NAMALWA (cell line): Measurements from ENCODE around the gene PDYN.

Experiments
- DNase-seq: peaks from one replicate; pipeline ENCODE4 v3.0.0-alpha.2; 2015; ENCODE audit warnings: low spot score

Gene PDYN

DNA sequence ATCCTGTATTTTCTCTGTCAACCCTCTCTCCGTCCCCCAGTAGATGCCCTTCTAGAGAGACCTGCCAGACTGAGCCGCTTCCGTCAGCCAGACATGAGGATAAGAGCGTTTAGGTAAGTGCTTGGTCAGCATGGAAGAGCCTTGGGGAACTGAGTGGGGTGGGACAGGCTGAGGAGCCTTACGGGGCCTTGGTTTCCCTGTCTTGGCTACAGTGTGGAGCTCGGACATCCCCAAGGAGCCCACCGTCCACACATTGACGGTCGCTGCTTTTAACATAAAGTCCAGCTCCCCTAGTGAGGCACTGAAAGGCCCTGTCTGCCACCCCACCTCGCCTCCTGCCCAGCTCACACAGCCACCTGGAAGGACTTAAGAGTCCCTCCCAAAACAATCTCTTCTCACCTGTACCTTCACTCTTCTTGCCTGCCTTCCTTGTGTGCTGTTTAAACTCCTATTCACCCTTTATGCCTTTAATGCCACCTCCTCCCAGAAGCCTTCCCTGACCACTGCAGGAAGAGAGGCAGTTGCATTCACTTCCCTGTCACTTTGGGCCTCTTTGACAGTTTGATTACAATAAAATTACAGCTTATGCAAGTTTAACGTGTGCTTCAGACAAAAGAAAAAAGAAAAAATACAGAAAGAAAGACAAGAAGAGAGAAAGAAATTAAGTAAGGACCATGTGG is 42.3 kb downstream of the PDYN start:
- DNase-seq: no peak

DNA sequence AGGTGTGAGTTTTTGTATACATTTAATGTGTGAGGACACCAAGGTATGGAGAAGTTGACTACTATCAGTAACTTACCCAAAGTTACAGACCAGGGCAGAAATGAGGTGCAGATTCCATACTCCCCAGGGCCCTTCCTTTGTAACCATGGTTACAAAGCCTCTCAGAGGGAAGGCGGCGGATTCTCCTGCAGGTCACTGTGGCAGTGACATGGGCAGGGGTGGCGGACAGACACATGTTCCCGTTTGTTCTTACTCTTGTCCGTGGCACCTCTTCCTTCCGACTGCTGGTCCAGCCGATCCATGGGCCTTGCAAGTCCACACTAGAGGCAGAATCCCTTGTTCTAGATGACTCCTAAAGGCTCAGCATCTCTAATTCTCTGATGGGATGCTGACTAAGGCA is 43.0 kb downstream of the PDYN start:
- DNase-seq: no peak

DNA sequence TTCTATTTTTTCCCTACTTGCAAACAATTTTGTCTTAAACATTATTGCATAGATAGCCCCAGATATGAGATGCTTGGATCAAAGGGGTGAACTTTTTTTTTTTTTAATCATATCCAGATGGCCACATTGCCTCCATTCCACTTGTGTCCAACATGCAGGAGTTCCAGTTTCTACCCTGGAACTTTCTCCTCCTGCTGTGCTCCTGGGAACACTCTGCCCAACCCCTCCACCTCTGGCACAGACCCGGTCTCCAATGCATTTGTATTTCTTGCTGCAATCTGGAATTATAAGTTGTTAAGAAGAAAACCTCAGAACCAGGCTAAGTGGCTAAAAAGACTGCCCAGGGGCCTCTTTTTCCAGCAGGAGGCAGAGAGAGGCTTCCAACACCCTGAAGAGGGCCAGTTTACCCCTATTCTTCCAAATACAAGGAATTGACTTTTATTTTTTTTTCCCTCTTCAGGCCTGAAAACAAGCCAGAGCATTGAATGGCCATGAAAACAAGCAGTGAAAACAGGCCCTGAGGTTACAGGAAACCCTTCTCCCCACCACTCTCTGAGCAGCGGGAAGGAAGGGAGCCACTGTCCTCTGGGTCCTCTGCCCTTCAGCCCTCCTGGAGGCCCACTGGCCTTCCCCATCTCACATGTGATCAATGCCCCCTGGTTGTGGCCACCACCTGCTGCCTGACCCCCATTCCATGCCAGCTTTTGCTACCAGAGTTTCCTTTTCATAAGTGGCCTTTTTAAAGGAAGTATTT is 44.3 kb downstream of the PDYN start:
- no peak for DNase-seq

DNA sequence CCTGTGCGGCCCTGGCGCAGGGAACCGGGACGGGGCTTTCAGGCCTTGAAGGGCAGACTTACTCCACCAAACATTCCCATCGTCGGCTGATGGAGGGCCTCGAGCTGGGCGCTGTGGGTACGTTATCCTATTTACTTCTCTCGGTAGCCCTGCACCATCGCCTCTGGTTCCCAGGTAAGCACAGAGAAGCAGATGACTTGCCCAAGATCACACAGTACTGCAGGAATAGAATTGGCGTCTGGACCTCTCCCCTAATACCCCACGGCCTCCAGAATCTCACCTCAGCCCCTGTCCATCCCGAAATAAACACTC is 46.4 kb downstream of the PDYN start:
- DNase-seq: no peak

DNA sequence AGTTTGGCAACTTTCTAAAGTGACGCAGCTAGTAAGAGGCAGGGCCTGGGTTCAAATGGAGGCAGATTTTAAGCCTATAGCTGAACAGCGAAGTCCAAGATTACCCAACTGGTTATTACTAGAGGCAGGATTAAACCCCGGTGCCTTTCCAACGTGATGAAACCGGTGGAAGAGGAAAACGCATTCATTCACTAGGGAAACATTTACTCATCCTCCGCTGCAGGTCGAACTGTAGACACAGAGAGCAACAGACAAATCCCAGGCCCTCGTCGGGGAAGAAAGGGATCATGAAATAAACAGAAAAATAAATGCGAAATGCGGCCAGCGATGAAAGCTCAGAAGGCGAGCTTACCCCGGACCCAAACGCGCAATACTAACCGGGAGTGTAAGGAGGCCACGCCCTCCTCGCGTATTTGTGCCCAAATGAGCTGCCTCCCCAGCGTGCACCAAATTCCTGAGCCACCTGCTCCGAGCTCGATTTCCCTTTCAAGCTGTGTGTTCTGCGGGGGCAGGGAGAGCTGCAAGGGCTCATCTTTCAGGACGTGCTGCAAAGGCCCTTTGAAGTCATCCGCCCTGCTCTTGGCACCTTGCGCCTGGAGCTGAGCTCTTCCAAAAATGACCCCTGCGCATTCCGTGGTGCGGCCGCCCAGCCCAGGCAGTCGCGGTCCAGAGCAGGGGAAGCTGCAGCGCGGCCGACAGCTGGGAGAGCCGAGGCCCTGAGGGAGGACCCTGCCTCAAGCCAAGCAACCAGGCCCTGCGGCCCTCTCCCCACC is 46.9 kb downstream of the PDYN start:
- no peak for DNase-seq

DNA sequence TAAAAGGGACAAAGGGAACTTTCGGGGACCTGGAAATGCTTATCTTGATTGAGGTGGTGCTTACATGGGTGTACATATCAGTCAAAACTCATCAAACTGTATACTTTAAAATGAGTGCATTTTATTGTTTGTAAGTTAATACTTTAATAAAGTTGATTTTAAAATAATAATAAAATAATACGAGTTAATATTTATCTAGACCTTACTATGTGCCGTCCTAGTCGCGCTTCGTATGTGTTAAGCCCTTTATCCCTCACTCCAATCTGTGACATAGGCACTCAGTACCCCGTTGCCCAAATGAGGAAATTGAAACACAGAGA is 47.5 kb downstream of the PDYN start:
- no peak for DNase-seq

DNA sequence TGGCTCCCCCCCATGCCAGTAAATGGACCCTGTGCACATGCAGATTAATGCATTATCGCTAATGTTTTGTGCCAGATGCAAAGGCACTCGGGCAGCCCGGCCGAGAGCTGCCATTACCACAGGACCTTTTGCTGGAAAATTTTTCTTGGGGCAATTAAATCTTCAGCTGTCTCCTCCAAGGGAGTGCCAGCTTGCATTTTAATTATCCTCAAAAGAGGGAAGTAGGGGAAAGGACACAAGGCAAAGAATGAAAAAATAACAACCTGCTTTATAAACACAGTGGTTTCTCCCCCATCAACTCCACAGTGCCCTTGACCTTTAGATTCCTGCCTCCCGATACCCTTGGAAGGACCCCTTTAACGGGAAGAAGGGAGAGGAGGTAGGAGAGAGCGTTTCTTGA is 48.2 kb downstream of the PDYN start:
- no peak for DNase-seq

DNA sequence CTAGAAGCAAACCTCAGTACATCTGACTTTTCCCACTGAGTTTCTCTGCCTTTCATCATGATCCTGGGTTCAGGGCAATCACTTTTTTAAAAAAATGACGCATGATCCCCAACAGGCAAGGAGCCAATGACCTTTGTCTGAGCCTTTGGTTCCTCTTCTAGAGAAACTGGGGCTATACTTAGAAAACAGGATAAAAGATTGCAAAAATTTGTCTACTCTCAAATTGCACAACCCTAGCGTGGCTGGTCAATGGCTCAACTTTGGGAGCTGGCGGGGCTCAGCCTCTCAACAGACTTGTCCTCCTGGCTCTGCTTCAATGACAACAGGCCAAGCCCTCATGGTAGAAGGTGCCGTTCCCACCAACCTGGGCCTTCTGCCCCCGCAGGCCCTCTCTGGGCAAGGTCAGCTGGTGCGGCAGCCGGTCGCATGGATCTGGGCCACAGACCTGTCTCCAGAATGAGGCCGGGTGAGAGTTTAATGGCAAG is 48.7 kb downstream of the PDYN start:
- DNase-seq: no peak

DNA sequence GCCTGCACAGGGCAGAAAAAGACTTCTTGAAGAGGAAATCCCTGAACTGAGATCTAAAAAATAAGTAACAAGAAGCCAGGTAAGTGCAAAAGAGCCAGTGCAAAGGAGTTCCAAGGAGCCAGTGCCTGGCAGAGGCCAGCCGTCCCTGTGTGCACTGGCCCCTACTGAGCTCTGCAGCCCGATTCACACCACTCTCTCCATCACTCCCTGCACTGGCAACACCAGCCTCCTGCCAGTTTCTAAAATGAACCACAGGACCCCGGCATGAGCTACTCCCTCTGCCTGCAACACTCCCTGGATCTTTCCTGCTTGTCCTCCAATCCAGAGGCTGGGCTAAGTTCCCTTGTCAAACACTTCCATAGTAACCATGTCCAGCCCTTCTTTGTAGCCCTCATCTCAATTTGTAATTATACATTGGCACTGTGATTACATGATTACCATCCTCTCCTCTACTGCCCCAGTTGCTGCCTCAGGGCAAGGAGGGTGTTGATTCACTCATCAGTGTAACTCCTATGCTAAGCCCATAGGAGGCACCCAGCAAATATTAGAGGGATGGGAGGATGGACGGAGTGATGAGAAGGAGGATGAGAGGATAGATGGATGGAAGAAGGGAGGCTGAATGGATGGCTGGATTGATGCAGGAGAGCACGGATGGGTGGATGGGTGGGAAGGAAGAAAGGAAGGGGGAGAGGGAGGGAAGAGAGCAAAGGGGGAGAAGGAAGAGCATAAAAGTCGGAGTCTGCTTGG is 49.3 kb downstream of the PDYN start:
- DNase-seq: no peak

DNA sequence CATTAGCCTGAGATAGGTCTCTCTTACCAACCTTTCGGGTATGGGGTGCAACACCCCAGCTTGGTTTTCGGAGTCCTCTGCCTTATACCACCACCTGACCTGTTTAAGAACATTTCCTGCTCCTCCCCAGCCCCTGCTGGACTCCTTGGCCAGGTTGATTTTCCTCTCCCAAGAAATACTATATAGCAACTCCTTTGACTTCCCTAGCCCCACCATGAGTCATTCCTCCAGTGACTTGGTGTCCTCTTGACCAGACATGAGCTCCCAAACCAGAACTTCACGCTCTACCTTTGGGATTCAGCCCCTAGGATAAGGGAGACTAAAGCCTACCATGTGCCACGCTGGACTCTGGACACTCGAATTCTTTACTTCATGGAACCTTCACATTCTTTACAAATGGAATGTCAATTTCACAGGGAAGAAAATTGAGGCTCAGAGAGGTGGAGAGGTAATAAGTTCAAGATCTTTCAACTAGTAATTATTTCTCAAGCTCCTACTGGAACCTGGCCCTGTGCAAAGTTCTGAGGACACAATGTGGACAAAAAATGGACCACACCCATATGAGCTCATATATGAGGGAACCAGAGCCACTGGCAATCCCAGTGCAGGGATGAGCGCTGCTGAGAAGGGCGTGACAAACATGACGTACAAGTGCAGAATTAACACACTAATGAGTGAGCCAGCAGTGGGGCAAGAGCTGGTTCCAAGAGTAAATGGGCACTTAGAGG is 50.4 kb downstream of the PDYN start:
- no peak for DNase-seq

DNA sequence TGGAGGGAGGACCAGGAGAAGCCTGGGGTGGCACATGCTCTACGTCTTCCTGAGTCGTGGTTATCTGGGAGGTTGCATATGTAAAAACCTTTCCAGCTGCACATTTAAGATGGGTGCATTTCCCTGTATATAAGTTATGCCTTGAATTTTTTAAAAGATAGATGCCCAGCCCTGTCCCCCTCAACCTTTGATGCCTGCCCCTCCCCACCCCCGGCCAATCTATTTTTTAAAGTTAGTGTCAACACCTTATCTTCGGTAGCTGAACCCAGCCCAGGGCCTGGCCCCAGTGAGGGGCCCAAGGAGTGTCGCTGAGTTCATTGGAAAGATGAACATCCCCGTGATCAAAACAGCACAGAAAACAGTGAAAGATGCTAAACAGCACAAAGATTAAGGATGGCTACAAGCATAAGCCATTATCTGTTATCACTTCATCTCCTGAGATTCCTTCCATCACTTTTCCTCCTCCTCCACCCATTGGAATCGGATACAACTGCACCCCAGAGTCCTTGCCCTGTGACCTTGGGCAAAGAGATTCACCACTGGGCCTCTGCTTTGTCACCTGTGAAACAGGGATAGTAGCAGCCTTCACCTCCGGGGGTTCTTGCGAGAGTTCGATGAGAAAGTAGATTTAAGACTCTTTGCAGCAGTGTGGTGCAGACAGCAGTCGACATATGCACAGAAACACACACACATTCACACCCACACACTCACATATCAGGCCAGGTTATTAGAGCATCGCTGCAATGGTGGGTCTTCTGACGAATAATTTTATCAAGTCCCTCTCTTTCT is 51.2 kb downstream of the PDYN start:
- DNase-seq: no peak

DNA sequence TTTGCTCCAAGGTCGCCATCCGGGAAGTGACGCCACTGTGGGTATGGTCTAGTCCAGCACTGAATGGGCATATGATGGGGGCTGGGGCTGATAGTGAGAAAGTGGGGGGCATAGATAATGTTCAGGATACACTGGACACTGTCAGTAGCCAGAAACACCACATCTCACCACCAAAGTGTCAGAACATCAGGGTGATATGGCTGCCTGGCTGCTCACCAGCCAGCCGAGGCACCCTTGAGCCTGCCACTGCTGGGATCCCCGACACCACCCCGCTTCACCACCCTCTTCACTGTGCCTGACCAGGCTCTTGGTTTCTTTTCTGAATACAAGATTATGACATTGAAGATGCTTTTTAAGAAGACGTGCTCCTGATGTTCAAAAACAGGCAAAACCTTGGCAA is 51.8 kb downstream of the PDYN start:
- no peak for DNase-seq

DNA sequence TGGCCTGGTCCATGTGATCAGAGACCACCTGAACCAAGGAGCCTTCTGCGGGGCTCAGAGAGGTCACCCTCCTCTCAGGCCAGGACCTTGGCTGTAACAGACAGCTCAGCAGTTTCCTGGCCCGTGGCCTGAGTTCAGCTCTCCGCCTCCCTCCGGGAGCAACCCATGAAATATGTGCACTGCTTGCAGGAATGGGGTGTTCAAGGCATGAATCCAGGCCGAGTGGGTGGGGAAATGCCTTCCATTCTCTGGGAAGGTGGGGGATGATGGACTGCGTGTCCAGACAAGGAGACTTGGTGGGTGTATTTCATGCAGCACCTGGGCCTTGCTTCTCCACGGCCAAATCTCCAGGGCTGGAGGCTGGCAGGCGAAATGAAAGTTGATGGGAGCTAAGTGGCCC is 52.6 kb downstream of the PDYN start:
- DNase-seq: no peak

DNA sequence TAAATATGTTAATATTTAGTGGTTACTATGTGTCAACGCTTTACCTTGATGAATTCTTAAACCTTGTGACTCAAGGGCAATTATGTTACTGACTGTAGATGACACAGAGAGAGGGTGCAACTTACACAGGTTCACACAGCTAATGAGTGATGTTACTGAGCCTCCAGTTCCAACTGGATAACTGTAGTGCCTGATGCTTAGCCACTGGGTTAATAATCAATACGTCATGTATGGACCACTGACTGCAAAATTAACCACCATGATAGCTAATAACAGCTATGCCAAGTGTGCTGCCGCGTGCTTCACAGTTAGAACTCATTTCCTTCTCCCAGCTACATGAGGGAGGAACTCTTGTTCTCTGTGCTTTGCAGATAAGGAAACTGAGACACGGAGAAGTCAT is 53.3 kb downstream of the PDYN start:
- DNase-seq: no peak

DNA sequence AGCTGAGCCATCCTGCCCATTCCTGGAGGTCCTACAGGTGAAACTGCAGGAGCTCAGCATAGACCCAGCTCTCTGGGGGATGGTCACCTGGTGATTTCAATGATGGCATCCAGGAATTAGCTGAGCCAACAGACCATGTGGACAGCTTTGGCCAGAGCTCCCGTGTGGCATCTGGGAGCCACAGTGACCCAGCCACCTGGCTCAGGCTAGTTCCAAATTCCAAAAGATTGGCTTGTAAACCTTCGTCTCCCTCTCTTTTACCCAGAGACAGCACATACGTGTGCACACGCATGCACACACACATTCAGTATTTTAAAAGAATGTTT is 54.6 kb downstream of the PDYN start:
- no peak for DNase-seq

DNA sequence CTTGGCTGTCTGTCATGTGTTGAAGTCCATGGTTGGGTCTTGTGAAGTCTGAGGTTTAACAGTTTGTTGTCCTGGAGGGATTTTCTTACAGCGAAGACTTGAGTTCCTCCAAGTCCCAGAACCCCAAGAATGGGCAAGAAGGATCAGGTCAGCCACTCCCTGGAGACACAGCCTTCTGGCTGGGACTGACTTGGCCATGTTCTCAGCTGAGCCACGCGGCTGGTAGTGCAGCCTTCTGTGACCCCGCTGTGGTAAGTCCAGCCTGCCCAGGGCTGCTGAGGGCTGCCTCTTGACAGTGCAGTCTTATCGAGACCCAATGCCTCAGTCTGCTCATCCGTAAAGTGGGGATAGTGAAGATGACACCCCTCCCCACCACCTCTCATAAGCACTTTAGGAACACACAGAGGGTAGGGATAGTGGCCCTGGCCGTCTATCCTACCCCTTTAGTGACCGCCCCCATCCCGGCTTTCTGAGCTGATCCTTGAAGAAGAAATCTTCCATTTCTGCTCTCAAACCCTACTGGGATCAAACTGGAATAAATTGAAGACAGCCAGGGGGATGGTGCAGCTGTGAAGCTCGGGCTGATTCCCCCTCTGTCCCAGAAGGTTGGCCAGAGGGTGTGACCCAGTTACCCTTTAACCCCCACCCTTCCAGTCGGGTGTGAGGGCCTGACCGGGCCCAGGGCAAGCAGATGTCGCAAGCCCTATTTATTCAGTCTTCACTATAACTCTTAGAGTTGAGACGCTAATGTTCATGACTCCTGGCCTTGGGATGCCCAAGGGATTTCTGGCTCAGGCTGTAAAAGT is 55.2 kb downstream of the PDYN start:
- DNase-seq: no peak

DNA sequence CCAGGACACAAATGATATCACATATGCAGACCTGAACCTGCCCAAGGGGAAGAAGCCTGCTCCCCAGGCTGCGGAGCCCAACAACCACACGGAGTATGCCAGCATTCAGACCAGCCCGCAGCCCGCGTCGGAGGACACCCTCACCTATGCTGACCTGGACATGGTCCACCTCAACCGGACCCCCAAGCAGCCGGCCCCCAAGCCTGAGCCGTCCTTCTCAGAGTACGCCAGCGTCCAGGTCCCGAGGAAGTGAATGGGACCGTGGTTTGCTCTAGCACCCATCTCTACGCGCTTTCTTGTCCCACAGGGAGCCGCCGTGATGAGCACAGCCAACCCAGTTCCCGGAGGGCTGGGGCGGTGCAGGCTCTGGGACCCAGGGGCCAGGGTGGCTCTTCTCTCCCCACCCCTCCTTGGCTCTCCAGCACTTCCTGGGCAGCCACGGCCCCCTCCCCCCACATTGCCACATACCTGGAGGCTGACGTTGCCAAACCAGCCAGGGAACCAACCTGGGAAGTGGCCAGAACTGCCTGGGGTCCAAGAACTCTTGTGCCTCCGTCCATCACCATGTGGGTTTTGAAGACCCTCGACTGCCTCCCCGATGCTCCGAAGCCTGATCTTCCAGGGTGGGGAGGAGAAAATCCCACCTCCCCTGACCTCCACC is 56.4 kb downstream of the PDYN start:
- DNase-seq: no peak

DNA sequence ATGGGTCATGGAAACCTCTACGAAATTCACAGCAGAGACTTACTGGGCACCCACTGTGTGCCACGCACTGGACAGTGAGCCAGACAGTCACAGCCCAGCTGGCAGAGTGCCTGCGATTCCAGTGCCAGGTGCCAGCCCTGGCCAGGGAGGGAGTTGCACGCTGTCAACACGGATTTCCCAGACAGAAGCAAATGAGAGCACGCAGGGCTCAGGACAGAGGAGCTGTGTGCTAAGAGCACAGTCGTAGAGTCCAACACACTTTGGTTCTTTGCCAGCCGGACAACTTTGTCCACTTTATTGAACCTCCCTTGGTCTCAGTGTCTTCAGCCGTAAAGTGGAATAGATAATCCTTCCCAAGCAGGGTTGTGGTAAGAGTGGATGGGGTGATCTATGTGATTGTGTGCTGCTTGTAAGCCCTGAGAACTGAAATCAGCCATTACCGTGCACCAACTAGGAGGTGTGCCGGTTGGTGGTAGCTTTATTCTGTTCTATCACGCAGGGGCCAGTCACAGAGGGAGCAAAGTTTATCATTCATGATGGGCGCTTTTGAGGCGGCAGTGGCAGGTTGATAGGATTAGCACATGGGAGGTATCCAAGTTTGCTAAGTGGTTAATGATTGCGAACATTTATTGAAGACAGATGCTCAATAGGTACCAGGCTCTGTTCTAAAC is 58.0 kb downstream of the PDYN start:
- no peak for DNase-seq
